B cell (primary cell): ENCODE data around the gene NFATC2. TPM values are rescaled to one million over a fixed set of nuclear protein-coding genes. Genes with fewer than 3 reads are reported as not detected.

ENCODE experiments used
- ATAC-seq: fragments of 200-7000 bp; cut with Tn5 transposase; one replicate; pipeline ENCODE4 v1.10.0; 2021; ENCODE audit warnings: low read depth, mild to moderate bottlenecking, moderate number of reproducible peaks, moderate library complexity
- CTCF ChIA-PET: fragments of 350-600 bp; sonication (Branson Sonifier 250); formaldehyde crosslinking; loops from one replicate; lab custom pipeline; 2021; ENCODE audit warnings: antibody characterized with exemption, inconsistent platforms; lab: Charles Lee
- POLR2A ChIA-PET: fragments of 350-600 bp; sonication (Branson Sonifier 250); formaldehyde crosslinking; loops from one replicate; lab custom pipeline; 2021; ENCODE audit warnings: antibody characterized with exemption; lab: Charles Lee
- DNase-seq: peaks from one replicate; pipeline ENCODE4 v3.0.0; 2013
- H2AFZ ChIP-seq: 2 replicates; pipeline ENCODE4 v1.6.1; 2012; ENCODE audit warnings: mild to moderate bottlenecking, low read depth, low read length; ENCODE audit not compliant: insufficient read depth, poor library complexity, severe bottlenecking
- H3K27ac ChIP-seq, 2 donors: 1 replicate in 1 of 2; 2 replicates in 1 of 2; pipeline ENCODE4 v1.5.1; 2012 to 2013; ENCODE audit warnings: low read length in 2 of 2, mild to moderate bottlenecking in 2 of 2, moderate library complexity in 1 of 2
- H3K27me3 ChIP-seq, 4 experiments: fragments of 200-600 bp in 1 of 4; sonication (generic) in 1 of 4; replicated peaks in 1 of 4; 1 replicate in 2 of 4; 2 replicates in 2 of 4; pipeline versions ENCODE4 v1.6.1 to v1.7.0; 2013 to 2016; ENCODE audit warnings: low read length in 3 of 4, mild to moderate bottlenecking in 2 of 4, mixed read lengths in 1 of 4, moderate library complexity in 1 of 4; ENCODE audit not compliant: insufficient read depth in 4 of 4, control insufficient read depth in 3 of 4; ENCODE audit errors: control extremely low read depth in 1 of 4
- H3K36me3 ChIP-seq, 2 experiments: replicated peaks in 1 of 2; 1 replicate in 1 of 2; 2 replicates in 1 of 2; pipeline versions ENCODE4 v1.6.1 to v1.7.1; 2013; ENCODE audit warnings: low read length in 1 of 2; ENCODE audit not compliant: insufficient read depth in 2 of 2, control insufficient read depth in 1 of 2; ENCODE audit errors: control extremely low read depth in 1 of 2, extremely low read depth in 1 of 2
- H3K4me1 ChIP-seq, 2 donors: fragments of 200-600 bp in 1 of 2; sonication (generic) in 1 of 2; 1 replicate in 1 of 2; 2 replicates in 1 of 2; pipeline versions ENCODE4 v1.5.1 to v1.6.1; 2013 to 2017; ENCODE audit warnings: low read length in 2 of 2; ENCODE audit not compliant: control insufficient read depth in 2 of 2, insufficient read depth in 2 of 2
- H3K4me2 ChIP-seq: replicated peaks from 2 replicates; pipeline ENCODE3; 2012; ENCODE audit warnings: mild to moderate bottlenecking, low read depth, low read length; ENCODE audit not compliant: poor library complexity, severe bottlenecking
- H3K4me3 ChIP-seq, 5 experiments: fragments of 200-600 bp in 1 of 5; sonication (generic) in 1 of 5; 1 replicate in 3 of 5; 2 replicates in 2 of 5; pipeline versions ENCODE4 v1.5.1 to v1.7.0; 2011 to 2016; ENCODE audit warnings: low read length in 4 of 5, mild to moderate bottlenecking in 4 of 5, low read depth in 2 of 5, control low read depth in 1 of 5, moderate library complexity in 1 of 5; ENCODE audit not compliant: insufficient read depth in 1 of 5; ENCODE audit errors: control extremely low read depth in 1 of 5, extremely low read depth in 1 of 5
- H3K79me2 ChIP-seq: fragments of 200-600 bp; sonication (generic); one replicate; pipeline ENCODE4 v1.6.0; 2016; ENCODE audit warnings: low read length; ENCODE audit not compliant: control insufficient read depth, insufficient read depth
- H3K9ac ChIP-seq: fragments of 200-600 bp; sonication (generic); 2 replicates; pipeline ENCODE4 v1.6.1; 2017; ENCODE audit warnings: mild to moderate bottlenecking, low read length, moderate library complexity
- H3K9me3 ChIP-seq, 3 donors: one replicate each; pipeline versions ENCODE4 v1.6.1 to v1.7.1; 2013; ENCODE audit warnings: low read length in 2 of 3; ENCODE audit not compliant: control insufficient read depth in 2 of 3, insufficient read depth in 1 of 3; ENCODE audit errors: control extremely low read depth in 1 of 3
- H4K20me1 ChIP-seq: 2 replicates; pipeline ENCODE4 v1.6.0; 2012; ENCODE audit warnings: mild to moderate bottlenecking, low read length; ENCODE audit not compliant: insufficient read depth, control insufficient read depth, poor library complexity, severe bottlenecking
- H3K27ac Mint-ChIP-seq: one replicate; pipeline ENCODE4 v1.8.0; 2021; ENCODE audit warnings: mixed read lengths
- H3K27me3 Mint-ChIP-seq: one replicate; pipeline ENCODE4 v1.8.0; 2021; ENCODE audit warnings: mixed read lengths
- H3K4me1 Mint-ChIP-seq: one replicate; pipeline ENCODE4 v1.8.0; 2021; ENCODE audit warnings: mixed read lengths
- H3K4me3 Mint-ChIP-seq: one replicate; pipeline ENCODE4 v1.8.0; 2021; ENCODE audit warnings: mixed read lengths
- H3K9me3 Mint-ChIP-seq: one replicate; pipeline ENCODE4 v1.8.0; 2022; ENCODE audit warnings: mixed read lengths; ENCODE audit not compliant: insufficient read depth
- EZH2 ChIP-seq: IDR thresholded peaks from 2 replicates; pipeline ENCODE4 v1.6.1; 2012; ENCODE audit warnings: borderline replicate concordance, low read depth, mild to moderate bottlenecking, moderate library complexity, low read length; ENCODE audit not compliant: insufficient read depth, poor library complexity, severe bottlenecking
- WGBS: methylation state at CpG from one replicate; pipeline ENCODE4 v1.1.5; 2013; ENCODE audit warnings: missing lambda C conversion rate; ENCODE audit not compliant: insufficient coverage; 5-methylcytosine and 5-hydroxymethylcytosine counted together
- intact Hi-C: fragments of 100-400 bp; cut with micrococcal nuclease; formaldehyde crosslinking; loops from one replicate; pipeline ENCODE4 v1.10.0; 2022
- polyA plus RNA-seq: library from polyadenylated mRNA; depleted of rRNA; stranded (reverse); fragments of >200 nt; gene quantifications from 2 replicates; pipeline ENCODE4 v1.2.3, GENCODE V29; 2012
- total RNA-seq, 2 donors: library from RNA; stranded (reverse); fragments of 120-200 nt in 1 of 2; gene quantifications; 1 replicate in 1 of 2; 2 replicates in 1 of 2; pipeline versions ENCODE4 v1.2.3 to v1.2.4, GENCODE V29; 2013 to 2022
- TF ChIP-seq, protein P1 (sequence below): fragments of 200-600 bp; IDR thresholded peaks from one replicate; pipeline ENCODE4 v1.8.0; 2022; ENCODE audit warnings: antibody characterized with exemption, mild to moderate bottlenecking

Gene NFATC2
- total and polyA plus RNA-seq, 2 donors (not counting 1 experiment from before 2014, with no cell fraction given): 10.1 to 38.0 TPM

DNA sequence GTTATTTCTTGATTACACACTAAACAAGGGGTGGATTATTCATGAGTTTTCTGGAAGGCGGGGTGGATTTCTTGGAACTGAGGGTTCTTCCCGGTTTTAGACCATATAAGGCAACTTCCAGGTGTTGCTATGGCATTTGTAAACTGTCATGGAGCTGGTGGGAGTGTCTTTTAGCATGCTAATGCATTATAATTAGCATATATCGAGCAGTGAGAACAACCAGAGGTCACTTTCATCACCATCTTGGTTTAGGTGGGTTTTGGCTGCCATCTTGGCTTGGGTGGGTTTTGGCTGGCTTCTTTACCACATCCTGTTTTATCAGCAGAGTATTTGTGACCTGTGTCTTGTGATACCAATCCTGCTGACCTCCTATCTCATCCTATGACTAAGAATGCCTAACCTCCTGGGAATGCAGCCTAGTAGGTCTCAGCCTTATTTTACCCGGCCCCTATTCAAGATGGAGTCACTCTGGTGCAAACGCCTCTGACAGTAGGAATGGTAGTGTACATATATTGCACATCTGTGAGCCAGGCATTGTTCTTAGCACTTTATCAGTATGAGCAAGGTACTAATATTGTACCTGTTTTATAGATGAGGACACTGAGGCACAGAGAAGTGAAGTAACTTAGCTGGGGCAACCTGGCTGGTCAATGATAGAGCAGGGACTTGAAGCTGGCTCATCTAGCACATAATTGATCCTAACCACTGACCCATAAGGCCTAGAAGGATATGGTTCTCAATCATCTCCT, 203.7 kb downstream of the NFATC2 start:
- Histone ChIP-seq H3K4me2 (no peak overlapping the region), H2AFZ (no peak overlapping the region), H3K9ac (no peak overlapping the region), H3K27me3 (peaks cover 0 to 4% (median 0%) of the 10 kb centered on the region in 4 experiments), H4K20me1 (no peaks in the 10 kb centered on the region), H3K9me3 (peaks cover 0 to 5% (median 0%) of the 10 kb centered on the region in 3 donors), H3K4me1 (no peaks in the 10 kb centered on the region), H3K79me2 (no peaks in the 10 kb centered on the region), H3K27ac (no peak overlapping the region), H3K4me3 (no peak overlapping the region), H3K36me3 (no peaks in the 10 kb centered on the region)
- POLR2A ChIA-PET: no interaction called here
- H3K27ac Mint-ChIP-seq: no peak overlapping the region
- H3K4me3 Mint-ChIP-seq: no peak overlapping the region
- peaks cover 18% of the 10 kb centered on the region for H3K27me3 Mint-ChIP-seq
- no peak for ATAC-seq
- CTCF ChIA-PET: no interaction called here
- intact Hi-C loops: no loop called here
- 100% methylated on average over 1 of the region's 5 CpGs for WGBS
- peaks cover 9% of the 10 kb centered on the region for H3K4me1 Mint-ChIP-seq
- peaks cover 1% of the 10 kb centered on the region for H3K9me3 Mint-ChIP-seq
- TF ChIP-seq EZH2: no peak
- TF ChIP-seq, protein P1, sequence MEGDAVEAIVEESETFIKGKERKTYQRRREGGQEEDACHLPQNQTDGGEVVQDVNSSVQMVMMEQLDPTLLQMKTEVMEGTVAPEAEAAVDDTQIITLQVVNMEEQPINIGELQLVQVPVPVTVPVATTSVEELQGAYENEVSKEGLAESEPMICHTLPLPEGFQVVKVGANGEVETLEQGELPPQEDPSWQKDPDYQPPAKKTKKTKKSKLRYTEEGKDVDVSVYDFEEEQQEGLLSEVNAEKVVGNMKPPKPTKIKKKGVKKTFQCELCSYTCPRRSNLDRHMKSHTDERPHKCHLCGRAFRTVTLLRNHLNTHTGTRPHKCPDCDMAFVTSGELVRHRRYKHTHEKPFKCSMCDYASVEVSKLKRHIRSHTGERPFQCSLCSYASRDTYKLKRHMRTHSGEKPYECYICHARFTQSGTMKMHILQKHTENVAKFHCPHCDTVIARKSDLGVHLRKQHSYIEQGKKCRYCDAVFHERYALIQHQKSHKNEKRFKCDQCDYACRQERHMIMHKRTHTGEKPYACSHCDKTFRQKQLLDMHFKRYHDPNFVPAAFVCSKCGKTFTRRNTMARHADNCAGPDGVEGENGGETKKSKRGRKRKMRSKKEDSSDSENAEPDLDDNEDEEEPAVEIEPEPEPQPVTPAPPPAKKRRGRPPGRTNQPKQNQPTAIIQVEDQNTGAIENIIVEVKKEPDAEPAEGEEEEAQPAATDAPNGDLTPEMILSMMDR: no peak
- no peak for DNase-seq

DNA sequence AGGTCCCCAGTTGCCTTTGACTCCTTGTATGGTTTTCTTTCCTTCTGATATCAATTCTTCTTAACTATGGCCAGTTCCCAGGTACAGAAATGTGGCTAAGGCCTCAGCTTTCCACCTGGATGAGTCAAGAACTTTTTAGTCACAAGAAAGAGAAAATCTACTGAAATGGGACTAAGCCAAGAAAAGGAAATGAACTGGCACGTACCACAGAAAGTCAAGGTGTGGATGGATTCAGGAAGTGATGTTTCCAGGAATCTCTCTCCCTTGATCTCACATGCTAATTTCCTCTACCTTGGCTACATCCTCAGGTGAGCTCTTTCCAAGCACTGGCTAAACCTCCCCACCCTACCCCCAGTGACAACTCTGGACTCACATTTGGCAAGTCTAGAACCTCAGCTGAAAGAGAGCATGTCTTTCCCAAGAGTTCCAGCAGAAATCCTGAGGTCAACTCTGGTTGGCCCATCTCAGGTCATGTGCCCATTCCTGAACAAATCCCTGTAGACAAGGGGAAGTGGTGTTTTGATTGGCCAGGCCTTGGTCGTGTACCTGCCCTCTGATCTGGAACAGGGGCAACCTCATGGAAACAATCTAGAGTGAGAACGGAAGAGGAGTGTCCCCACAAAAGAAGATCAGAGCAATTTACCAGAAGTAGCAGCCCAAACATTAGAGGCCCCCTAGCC, 205.3 kb downstream of the NFATC2 start:
- intact Hi-C loops: no loop called here
- H3K4me3 Mint-ChIP-seq: no peak overlapping the region
- no peak overlapping the region for H3K27ac ChIP-seq
- H3K9ac ChIP-seq: no peak overlapping the region
- no peaks in the 10 kb centered on the region for H4K20me1 ChIP-seq
- POLR2A ChIA-PET: no interaction called here
- H3K9me3 Mint-ChIP-seq: no peaks in the 10 kb centered on the region
- H3K27ac Mint-ChIP-seq: no peak overlapping the region
- H3K4me2 ChIP-seq: no peak overlapping the region
- H3K9me3 ChIP-seq: no peaks in the 10 kb centered on the region
- no peak overlapping the region for H2AFZ ChIP-seq
- peaks cover 3% of the 10 kb centered on the region for H3K4me1 Mint-ChIP-seq
- CTCF ChIA-PET: no interaction called here
- no peaks in the 10 kb centered on the region for H3K36me3 ChIP-seq
- ATAC-seq (no peak), DNase-seq (no peak)
- H3K27me3 Mint-ChIP-seq: peaks cover 6% of the 10 kb centered on the region
- H3K4me3 ChIP-seq: no peak overlapping the region
- WGBS: 68% methylated on average over 3 of the region's 3 CpGs
- H3K79me2 ChIP-seq: no peaks in the 10 kb centered on the region
- H3K4me1 ChIP-seq: no peaks in the 10 kb centered on the region
- TF ChIP-seq, protein P1: no peak
- no peak for TF ChIP-seq EZH2
- peaks cover 0 to 4% (median 0%) of the 10 kb centered on the region in 4 experiments for H3K27me3 ChIP-seq
